Activated CD8-positive, alpha-beta memory T cell treated with anti-CD3 and anti-CD28 coated beads for 4 hours (primary cell): ENCODE results near the gene ARHGEF25.
"Not testable (repeated sequence)": the region's sequence is repeated elsewhere in the genome, so short reads cannot be mapped to it uniquely, and the experiment has no call there.

Source experiments
- DNase-seq, 2 donors: peaks; one replicate each; pipeline ENCODE4 v3.0.0-alpha.2; 2020; ENCODE audit warnings: low read depth in 2 of 2

Gene ARHGEF25

GRCh38 chr12:57636731-57637130 is 25.5 kb downstream of the ARHGEF25 start:
- not testable (repeated sequence) for DNase-seq

- DNase-seq: no peak
Observed at GRCh38 chr12:57637364-57637763, 26.1 kb downstream of the ARHGEF25 start.

- no peak for DNase-seq
Observed at GRCh38 chr12:57638096-57638495, 26.9 kb downstream of the ARHGEF25 start.

- DNase-seq: no peak
Observed at GRCh38 chr12:57640175-57641042, 29.2 kb downstream of the ARHGEF25 start.

DNA sequence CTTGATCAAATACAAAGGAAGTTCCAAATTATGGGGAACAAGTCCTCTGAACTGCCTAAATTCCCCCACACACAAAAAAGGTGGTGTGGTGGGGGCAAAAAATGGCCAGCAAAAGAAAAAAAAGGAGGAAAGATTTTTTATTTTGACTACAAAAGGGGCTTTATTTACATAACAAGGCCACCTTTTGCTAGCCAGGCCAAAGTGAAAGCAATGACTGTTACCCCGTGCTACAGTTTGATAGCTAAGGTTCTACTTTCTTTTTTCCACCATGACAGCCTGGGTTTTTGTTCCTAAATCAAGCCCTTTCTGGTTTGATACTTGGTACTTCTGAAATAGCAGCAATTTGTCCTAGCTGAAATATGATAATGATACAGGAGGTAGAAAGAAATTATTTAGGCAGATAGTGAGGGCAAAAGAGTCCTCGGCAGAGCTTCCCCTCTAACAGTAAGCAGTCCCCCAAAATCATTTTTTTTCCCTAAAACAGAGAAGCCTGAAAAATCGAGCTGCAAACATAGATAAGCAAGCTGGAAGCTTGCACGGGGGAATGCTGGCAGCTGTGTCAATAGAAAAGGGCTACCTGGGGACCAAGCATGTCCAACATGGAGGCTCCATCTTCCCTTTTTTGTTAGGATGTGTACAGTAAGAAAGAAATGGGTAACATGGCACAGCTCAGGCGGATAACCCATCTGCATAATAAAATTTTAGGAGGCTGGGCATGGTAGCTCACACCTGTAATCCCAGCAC is 30.6 kb downstream of the ARHGEF25 start:
- no peak for DNase-seq

- DNase-seq: not testable (repeated sequence)
Observed at GRCh38 chr12:57645990-57646658, 34.9 kb downstream of the ARHGEF25 start.

DNA sequence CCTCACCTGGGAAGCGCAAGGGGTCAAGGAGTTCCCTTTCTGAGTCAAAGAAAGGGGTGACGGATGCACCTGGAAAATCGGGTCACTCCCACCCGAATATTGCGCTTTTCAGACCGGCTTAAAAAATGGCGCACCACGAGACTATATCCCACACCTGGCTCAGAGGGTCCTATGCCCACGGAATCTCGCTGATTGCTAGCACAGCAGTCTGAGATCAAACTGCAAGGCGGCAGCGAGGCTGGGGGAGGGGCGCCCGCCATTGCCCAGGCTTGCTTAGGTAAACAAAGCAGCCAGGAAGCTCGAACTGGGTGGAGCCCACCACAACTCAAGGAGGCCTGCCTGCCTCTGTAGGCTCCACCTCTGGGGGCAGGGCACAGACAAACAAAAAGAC is 35.4 kb downstream of the ARHGEF25 start:
- not testable (repeated sequence) for DNase-seq

GRCh38 chr12:57654042-57654441 is 42.8 kb downstream of the ARHGEF25 start:
- DNase-seq: no peak

GRCh38 chr12:57655541-57656240 is 44.5 kb downstream of the ARHGEF25 start:
- DNase-seq: no peak

- not testable (repeated sequence) for DNase-seq
Observed at GRCh38 chr12:57656408-57656807, 45.2 kb downstream of the ARHGEF25 start.

DNA sequence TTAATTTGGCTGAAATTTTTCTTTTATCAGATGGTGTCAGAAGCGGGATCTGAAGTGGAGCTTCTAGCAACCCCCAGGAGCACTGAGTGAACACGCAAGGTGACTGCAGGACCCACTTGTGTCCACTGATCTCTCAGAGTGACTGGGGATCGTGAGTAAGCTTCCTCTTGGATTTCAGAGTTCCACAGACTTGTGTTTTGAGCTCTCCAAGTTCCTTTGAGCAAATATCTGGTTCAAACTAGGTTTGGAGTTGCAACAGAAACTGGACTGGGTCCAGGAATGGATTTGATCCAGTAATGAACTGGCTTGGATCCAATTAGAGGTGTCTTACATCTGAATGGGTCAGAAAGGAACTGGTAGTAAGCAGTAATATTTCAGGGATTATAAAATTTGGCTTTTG is 46.5 kb downstream of the ARHGEF25 start:
- no peak for DNase-seq

- no peak for DNase-seq
Observed at GRCh38 chr12:57658890-57659289, 47.7 kb downstream of the ARHGEF25 start.

DNA sequence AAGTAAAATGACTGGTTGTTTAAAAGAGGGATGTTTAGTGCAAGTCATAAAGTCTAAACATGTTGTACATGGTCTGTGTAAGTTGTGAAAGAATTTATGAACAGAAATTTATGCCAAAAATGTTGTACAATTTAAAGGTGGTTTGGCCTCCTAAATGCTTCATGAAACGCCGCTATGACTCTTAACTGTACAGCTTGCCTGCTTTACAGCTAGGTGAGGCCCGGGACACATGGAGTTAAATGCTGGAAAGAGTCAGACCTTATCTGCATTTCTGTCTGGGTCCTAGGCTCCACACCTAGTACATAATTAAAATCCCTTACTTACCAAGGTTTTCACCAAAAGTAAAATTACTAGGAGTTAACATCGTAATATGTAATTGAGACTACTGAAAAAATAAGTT is 50.1 kb downstream of the ARHGEF25 start:
- no peak for DNase-seq

GRCh38 chr12:57665066-57665820 is 54.0 kb downstream of the ARHGEF25 start:
- DNase-seq: not testable (repeated sequence)
